ENCODE measurements around the gene NUP214.

The NUP214 gene

GRCh38 chr9:131125288-131126058, at the start of gene NUP214:
Gene NUP214 (plus strand): TSS chr9:131125586. CDS start chr9:131125705, 119 bp downstream.
- peak; percentile 96 for DNase-seq (ENCODE audit: low spot score)

GRCh38 chr9:131076347-131077195, 48.8 kb upstream of the NUP214 start:
- DNase-seq (ENCODE audit: low spot score): no peak

- no peak for DNase-seq (ENCODE audit: low spot score)
Measured at GRCh38 chr9:131078427-131079366, 46.7 kb upstream of the NUP214 start.

- DNase-seq (ENCODE audit: low spot score): no peak
Measured at GRCh38 chr9:131080589-131080988, 44.8 kb upstream of the NUP214 start.

GRCh38 chr9:131081868-131082267, 43.5 kb upstream of the NUP214 start:
- DNase-seq (ENCODE audit: low spot score): no peak

- peak; percentile 44 for DNase-seq (ENCODE audit: low spot score)
Measured at GRCh38 chr9:131082774-131083512, 42.4 kb upstream of the NUP214 start.

GRCh38 chr9:131084661-131085369, 40.6 kb upstream of the NUP214 start:
- DNase-seq (ENCODE audit: low spot score): no peak

GRCh38 chr9:131085370-131086122, 39.8 kb upstream of the NUP214 start:
- DNase-seq (ENCODE audit: low spot score): no peak

GRCh38 chr9:131087354-131087893, 38.0 kb upstream of the NUP214 start:
- DNase-seq (ENCODE audit: low spot score): no peak

- DNase-seq (ENCODE audit: low spot score): no peak
Measured at GRCh38 chr9:131090025-131090787, 35.2 kb upstream of the NUP214 start.

- no peak for DNase-seq (ENCODE audit: low spot score)
Measured at GRCh38 chr9:131091352-131091992, 33.9 kb upstream of the NUP214 start.

- DNase-seq (ENCODE audit: low spot score): no peak
Measured at GRCh38 chr9:131092030-131092429, 33.4 kb upstream of the NUP214 start.

GRCh38 chr9:131092548-131093440, 32.6 kb upstream of the NUP214 start:
- no peak for DNase-seq (ENCODE audit: low spot score)

GRCh38 chr9:131094015-131094414, 31.4 kb upstream of the NUP214 start:
- DNase-seq (ENCODE audit: low spot score): no peak

GRCh38 chr9:131094622-131095021, 30.8 kb upstream of the NUP214 start:
- no peak for DNase-seq (ENCODE audit: low spot score)

- DNase-seq (ENCODE audit: low spot score): peak; percentile 43
Measured at GRCh38 chr9:131095666-131096268, 29.6 kb upstream of the NUP214 start.

All from HuH-7 (cell line).